Activated T-cell treated with anti-CD3 and anti-CD28 coated beads, Interleukin-2, amount 50 U/mL, for 72 hours (primary cell): ENCODE data around the gene COMMD10. TPM values are rescaled to one million over a fixed set of nuclear protein-coding genes. Genes with fewer than 3 reads are reported as not detected.

Experiments
- ATAC-seq, 2 donors: fragments of 150-1000 bp; cut with Tn5 transposase; replicated peaks in 1 of 2; 2 replicates each; pipeline ENCODE4 v1.10.0; 2021; ENCODE audit warnings: moderate library complexity in 2 of 2, mild to moderate bottlenecking in 1 of 2
- DNase-seq, 2 donors: peaks; one replicate each; pipeline ENCODE4 v3.0.0; 2021 to 2022; ENCODE audit warnings: mixed read lengths in 1 of 2
- H3K27ac Mint-ChIP-seq: one replicate; pipeline ENCODE4 v1.8.0; 2022; ENCODE audit warnings: mild to moderate bottlenecking, moderate library complexity, mixed read lengths
- H3K27me3 Mint-ChIP-seq: one replicate; pipeline ENCODE4 v1.8.0; 2022; ENCODE audit warnings: low read depth, mixed read lengths
- H3K36me3 Mint-ChIP-seq, 2 donors: one replicate each; pipeline ENCODE4 v1.8.0; 2022; ENCODE audit warnings: mixed read lengths in 2 of 2, mild to moderate bottlenecking in 1 of 2; ENCODE audit not compliant: insufficient read depth in 2 of 2
- H3K4me1 Mint-ChIP-seq: one replicate; pipeline ENCODE4 v1.8.0; 2022; ENCODE audit warnings: low read depth, mixed read lengths
- H3K4me3 Mint-ChIP-seq, 2 donors: one replicate each; pipeline ENCODE4 v1.8.0; 2022; ENCODE audit warnings: mild to moderate bottlenecking in 2 of 2, mixed read lengths in 2 of 2, moderate library complexity in 2 of 2
- H3K9me3 Mint-ChIP-seq, 2 donors: one replicate each; pipeline ENCODE4 v1.8.0; 2022; ENCODE audit warnings: mixed read lengths in 2 of 2
- total RNA-seq, 2 donors: library from RNA; stranded (reverse); gene quantifications; one replicate each; pipeline ENCODE4 v1.2.3, GENCODE V29; 2022

Gene COMMD10
- total RNA-seq, 2 donors from 2014 or later = 21.9 to 22.9 TPM

GRCh38 chr5:116159006-116159405, 74.2 kb downstream of the COMMD10 start:
- Mint-ChIP-seq H3K4me1 (peaks cover 14% of the 10 kb centered on the region), H3K9me3 (peaks cover 0 to 1% of the 10 kb centered on the region in 2 donors), H3K27me3 (no peaks in the 10 kb centered on the region), H3K27ac (no peak overlapping the region), H3K36me3 (no peaks in the 10 kb centered on the region), H3K4me3 (no peak overlapping the region)
- DNase-seq (no peak), ATAC-seq (no peak)

- no peak for DNase-seq
- H3K4me1 Mint-ChIP-seq = no peaks in the 10 kb centered on the region
- H3K36me3 Mint-ChIP-seq = peaks cover 0 to 11% of the 10 kb centered on the region in 2 donors
- no peak overlapping the region for H3K4me3 Mint-ChIP-seq
- no peak overlapping the region for H3K27ac Mint-ChIP-seq
- H3K9me3 Mint-ChIP-seq = peaks cover 4 to 8% of the 10 kb centered on the region in 2 donors
- no peak for ATAC-seq
- H3K27me3 Mint-ChIP-seq = no peaks in the 10 kb centered on the region
These were observed 89.3 kb downstream of the COMMD10 start for GRCh38 chr5:116174111-116174510.

GRCh38 chr5:116176121-116176520, 91.3 kb downstream of the COMMD10 start:
- Mint-ChIP-seq H3K9me3 (peaks cover 4% of the 10 kb centered on the region in 2 donors), H3K27ac (no peak overlapping the region)

GRCh38 chr5:116178925-116179324, 94.1 kb downstream of the COMMD10 start:
- peaks cover 2 to 4% of the 10 kb centered on the region in 2 donors for H3K9me3 Mint-ChIP-seq
- no peaks in the 10 kb centered on the region for H3K4me1 Mint-ChIP-seq
- ATAC-seq = no peak
- peaks cover 2% of the 10 kb centered on the region in 2 donors for H3K36me3 Mint-ChIP-seq
- no peak for DNase-seq
- H3K4me3 Mint-ChIP-seq = no peak overlapping the region
- no peaks in the 10 kb centered on the region for H3K27me3 Mint-ChIP-seq
- H3K27ac Mint-ChIP-seq = no peak overlapping the region

More at GRCh38 chr5:116176121-116176520, 91.3 kb downstream of the COMMD10 start:
- ATAC-seq = no peak
- Mint-ChIP-seq H3K27me3 (no peaks in the 10 kb centered on the region), H3K4me3 (no peak overlapping the region), H3K36me3 (peaks cover 0 to 5% of the 10 kb centered on the region in 2 donors), H3K4me1 (no peaks in the 10 kb centered on the region)
- no peak for DNase-seq

- H3K27me3 Mint-ChIP-seq = no peaks in the 10 kb centered on the region
- no peaks in the 10 kb centered on the region for H3K4me1 Mint-ChIP-seq
- no peak overlapping the region for H3K27ac Mint-ChIP-seq
- ATAC-seq (no peak), DNase-seq (no peak)
- no peaks in the 10 kb centered on the region for H3K36me3 Mint-ChIP-seq
- H3K4me3 Mint-ChIP-seq = no peak overlapping the region
- no peaks in the 10 kb centered on the region for H3K9me3 Mint-ChIP-seq
These were observed 124.3 kb downstream of the COMMD10 start for GRCh38 chr5:116209166-116209565.

GRCh38 chr5:116212225-116212624, 127.4 kb downstream of the COMMD10 start:
- H3K4me1 Mint-ChIP-seq = no peaks in the 10 kb centered on the region
- H3K27me3 Mint-ChIP-seq = no peaks in the 10 kb centered on the region
- no peak overlapping the region for H3K4me3 Mint-ChIP-seq
- H3K27ac Mint-ChIP-seq = no peak overlapping the region
- ATAC-seq = no peak
- DNase-seq = no peak
- H3K9me3 Mint-ChIP-seq = no peaks in the 10 kb centered on the region
- H3K36me3 Mint-ChIP-seq = no peaks in the 10 kb centered on the region

- Mint-ChIP-seq H3K4me3 (no peak overlapping the region), H3K9me3 (no peaks in the 10 kb centered on the region), H3K36me3 (peaks cover 0 to 1% of the 10 kb centered on the region in 2 donors), H3K4me1 (no peaks in the 10 kb centered on the region), H3K27ac (no peak overlapping the region), H3K27me3 (no peaks in the 10 kb centered on the region)
- DNase-seq (no peak), ATAC-seq (no peak)
These were observed 131.4 kb downstream of the COMMD10 start for GRCh38 chr5:116216246-116216645.

GRCh38 chr5:116225281-116225922, 140.6 kb downstream of the COMMD10 start:
- no peak overlapping the region for H3K4me3 Mint-ChIP-seq
- ATAC-seq = no peak
- no peaks in the 10 kb centered on the region for H3K4me1 Mint-ChIP-seq
- H3K36me3 Mint-ChIP-seq = peaks cover 10 to 17% of the 10 kb centered on the region in 2 donors
- no peak for DNase-seq
- H3K9me3 Mint-ChIP-seq = peaks cover 2 to 3% of the 10 kb centered on the region in 2 donors
- no peaks in the 10 kb centered on the region for H3K27me3 Mint-ChIP-seq
- H3K27ac Mint-ChIP-seq = no peak overlapping the region

GRCh38 chr5:116229131-116229689, 144.4 kb downstream of the COMMD10 start:
- no peak for DNase-seq
- H3K9me3 Mint-ChIP-seq = peaks cover 5% of the 10 kb centered on the region in 2 donors
- no peak overlapping the region for H3K4me3 Mint-ChIP-seq
- peaks cover 10 to 20% of the 10 kb centered on the region in 2 donors for H3K36me3 Mint-ChIP-seq
- H3K4me1 Mint-ChIP-seq = no peaks in the 10 kb centered on the region
- no peak overlapping the region for H3K27ac Mint-ChIP-seq
- no peaks in the 10 kb centered on the region for H3K27me3 Mint-ChIP-seq
- no peak for ATAC-seq

GRCh38 chr5:116231288-116231687, 146.5 kb downstream of the COMMD10 start:
- Mint-ChIP-seq H3K27ac (no peak overlapping the region), H3K4me1 (no peaks in the 10 kb centered on the region), H3K36me3 (peaks cover 2 to 9% of the 10 kb centered on the region in 2 donors), H3K27me3 (no peaks in the 10 kb centered on the region), H3K4me3 (no peak overlapping the region), H3K9me3 (peaks cover 4% of the 10 kb centered on the region in 2 donors)
- no peak for DNase-seq
- no peak for ATAC-seq

- DNase-seq = no peak
- Mint-ChIP-seq H3K27ac (no peak overlapping the region), H3K36me3 (peaks cover 2 to 8% of the 10 kb centered on the region in 2 donors), H3K4me1 (no peaks in the 10 kb centered on the region), H3K27me3 (no peaks in the 10 kb centered on the region), H3K4me3 (no peak overlapping the region), H3K9me3 (peaks cover 4% of the 10 kb centered on the region in 2 donors)
- ATAC-seq = no peak
These were observed 149.9 kb downstream of the COMMD10 start for GRCh38 chr5:116234681-116235080.

- H3K27me3 Mint-ChIP-seq = no peaks in the 10 kb centered on the region
- H3K9me3 Mint-ChIP-seq = peaks cover 6 to 7% of the 10 kb centered on the region in 2 donors
- DNase-seq = no peak
- H3K27ac Mint-ChIP-seq = no peak overlapping the region
- no peaks in the 10 kb centered on the region for H3K4me1 Mint-ChIP-seq
- no peak overlapping the region for H3K4me3 Mint-ChIP-seq
- ATAC-seq = no peak
- H3K36me3 Mint-ChIP-seq = peaks cover 6 to 11% of the 10 kb centered on the region in 2 donors
These were observed 153.2 kb downstream of the COMMD10 start for GRCh38 chr5:116237917-116238500.

GRCh38 chr5:116242343-116242742, 157.5 kb downstream of the COMMD10 start:
- Mint-ChIP-seq H3K4me1 (no peaks in the 10 kb centered on the region), H3K36me3 (peaks cover 11 to 23% of the 10 kb centered on the region in 2 donors)

More at GRCh38 chr5:116242343-116242742, 157.5 kb downstream of the COMMD10 start:
- ATAC-seq (no peak), DNase-seq (no peak)
- Mint-ChIP-seq H3K9me3 (peaks cover 8 to 15% of the 10 kb centered on the region in 2 donors), H3K27me3 (no peaks in the 10 kb centered on the region), H3K27ac (no peak overlapping the region), H3K4me3 (no peak overlapping the region)
